ENCODE data around the gene PIP4K2B. TPM values are rescaled to one million over a fixed set of nuclear protein-coding genes. Genes with fewer than 3 reads are reported as not detected.

The PIP4K2B gene
- total RNA-seq, 1 experiment from 2014 or later = 28.0 TPM

DNA sequence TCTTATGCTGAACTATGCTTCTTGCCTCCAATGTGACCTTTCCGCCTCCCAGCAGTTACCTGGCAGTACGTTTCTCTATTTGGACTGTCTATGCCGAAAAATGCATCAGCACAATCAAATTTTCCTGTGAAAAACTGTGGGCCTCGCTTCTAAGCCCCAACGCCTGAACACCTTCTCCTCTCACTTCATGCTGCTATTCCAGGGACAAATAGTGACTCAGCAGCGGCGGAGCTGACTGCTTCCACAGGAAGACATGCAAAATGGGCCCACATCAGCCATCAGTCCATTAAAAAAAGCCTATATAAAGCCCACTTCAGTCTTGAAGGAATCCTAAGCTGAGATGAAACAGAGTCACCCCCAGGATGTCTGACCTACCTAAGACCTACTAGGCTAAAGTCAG lies 10.5 kb upstream of the PIP4K2B start:
- no peak overlapping the region for H3K4me3 ChIP-seq (ENCODE audit: low read depth, low read length, poor library complexity, severe bottlenecking)
- peaks cover 14% of the 10 kb centered on the region for H3K36me3 ChIP-seq (ENCODE audit: insufficient read depth, low read length, poor library complexity, severe bottlenecking)
- ChIA-PET CTCF (no interaction called here), POLR2A (ENCODE audit: low non-redundant PET) (no interaction called here)
- no peak for DNase-seq (ENCODE audit: low spot score)
- H3K27me3 ChIP-seq (replicated peaks; ENCODE audit: insufficient read depth, low read depth, low read length, poor library complexity) = no peaks in the 10 kb centered on the region
- no TSS peak for BruUV-seq (replicated peaks)
- intact Hi-C loops (cut with micrococcal nuclease; ENCODE audit: unreplicated experiment) = no loop called here
- TF ChIP-seq, protein P1, sequence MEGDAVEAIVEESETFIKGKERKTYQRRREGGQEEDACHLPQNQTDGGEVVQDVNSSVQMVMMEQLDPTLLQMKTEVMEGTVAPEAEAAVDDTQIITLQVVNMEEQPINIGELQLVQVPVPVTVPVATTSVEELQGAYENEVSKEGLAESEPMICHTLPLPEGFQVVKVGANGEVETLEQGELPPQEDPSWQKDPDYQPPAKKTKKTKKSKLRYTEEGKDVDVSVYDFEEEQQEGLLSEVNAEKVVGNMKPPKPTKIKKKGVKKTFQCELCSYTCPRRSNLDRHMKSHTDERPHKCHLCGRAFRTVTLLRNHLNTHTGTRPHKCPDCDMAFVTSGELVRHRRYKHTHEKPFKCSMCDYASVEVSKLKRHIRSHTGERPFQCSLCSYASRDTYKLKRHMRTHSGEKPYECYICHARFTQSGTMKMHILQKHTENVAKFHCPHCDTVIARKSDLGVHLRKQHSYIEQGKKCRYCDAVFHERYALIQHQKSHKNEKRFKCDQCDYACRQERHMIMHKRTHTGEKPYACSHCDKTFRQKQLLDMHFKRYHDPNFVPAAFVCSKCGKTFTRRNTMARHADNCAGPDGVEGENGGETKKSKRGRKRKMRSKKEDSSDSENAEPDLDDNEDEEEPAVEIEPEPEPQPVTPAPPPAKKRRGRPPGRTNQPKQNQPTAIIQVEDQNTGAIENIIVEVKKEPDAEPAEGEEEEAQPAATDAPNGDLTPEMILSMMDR (conservative IDR thresholded peaks at IDR 0.05; ENCODE audit: low read depth, low read length) = no peak
- no peak for TF ChIP-seq EZH2 (IDR thresholded peaks at IDR 0.05; ENCODE audit: borderline replicate concordance, low read depth, low read length, poor library complexity, severe bottlenecking)
- H3K27ac ChIP-seq (ENCODE audit: low read depth, low read length, poor library complexity, severe bottlenecking) = no peak overlapping the region
- no peaks in the 10 kb centered on the region for H3K4me1 ChIP-seq (ENCODE audit: insufficient read depth, low read length, poor library complexity, severe bottlenecking)
- no peaks in the 10 kb centered on the region for H3K9me3 ChIP-seq (ENCODE audit: low read depth, low read length, poor library complexity, severe bottlenecking)

DNA sequence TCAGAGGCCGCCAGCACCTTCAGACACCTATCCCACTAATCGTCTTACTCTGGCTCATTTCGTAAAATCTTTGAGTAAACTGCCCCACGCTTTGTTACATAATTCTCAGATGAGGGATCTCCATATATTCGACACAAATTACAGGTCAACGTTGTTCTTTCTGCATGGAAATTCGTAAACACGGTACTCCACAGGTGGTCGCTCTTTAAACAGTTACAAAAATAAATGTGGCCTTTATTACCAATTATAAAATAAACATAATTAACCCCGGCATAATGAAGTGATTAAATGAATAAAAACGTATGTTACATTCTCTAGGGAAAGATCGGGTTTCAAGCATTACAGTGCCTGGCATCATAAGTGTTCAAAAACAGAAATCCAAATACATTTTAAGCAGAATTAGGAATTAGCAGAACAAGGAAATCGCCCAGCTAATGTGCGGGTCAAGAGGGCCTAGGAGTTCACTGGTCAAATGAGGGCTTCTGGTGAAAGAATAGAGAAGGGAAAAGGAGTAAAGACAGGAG lies 943 bp upstream of the PIP4K2B start:
- intact Hi-C loops (cut with micrococcal nuclease; ENCODE audit: unreplicated experiment) = no loop called here
- no peaks in the 10 kb centered on the region for H3K4me1 ChIP-seq (ENCODE audit: insufficient read depth, low read length, poor library complexity, severe bottlenecking)
- no peaks in the 10 kb centered on the region for H3K27me3 ChIP-seq (replicated peaks; ENCODE audit: insufficient read depth, low read depth, low read length, poor library complexity)
- H3K4me3 ChIP-seq (ENCODE audit: low read depth, low read length, poor library complexity, severe bottlenecking) = peak overlapping the region; percentile 69
- peak overlapping the region; percentile 97 for H3K27ac ChIP-seq (ENCODE audit: low read depth, low read length, poor library complexity, severe bottlenecking)
- CTCF ChIA-PET = no interaction called here
- BruUV-seq (replicated peaks) = no TSS peak
- POLR2A ChIA-PET (ENCODE audit: low non-redundant PET) = no interaction called here
- DNase-seq (ENCODE audit: low spot score) = no peak
- H3K9me3 ChIP-seq (ENCODE audit: low read depth, low read length, poor library complexity, severe bottlenecking) = no peaks in the 10 kb centered on the region
- no peaks in the 10 kb centered on the region for H3K36me3 ChIP-seq (ENCODE audit: insufficient read depth, low read length, poor library complexity, severe bottlenecking)
- no peak for TF ChIP-seq EZH2 (IDR thresholded peaks at IDR 0.05; ENCODE audit: borderline replicate concordance, low read depth, low read length, poor library complexity, severe bottlenecking)
- TF ChIP-seq, protein P1 (conservative IDR thresholded peaks at IDR 0.05; ENCODE audit: low read depth, low read length) = no peak

DNA sequence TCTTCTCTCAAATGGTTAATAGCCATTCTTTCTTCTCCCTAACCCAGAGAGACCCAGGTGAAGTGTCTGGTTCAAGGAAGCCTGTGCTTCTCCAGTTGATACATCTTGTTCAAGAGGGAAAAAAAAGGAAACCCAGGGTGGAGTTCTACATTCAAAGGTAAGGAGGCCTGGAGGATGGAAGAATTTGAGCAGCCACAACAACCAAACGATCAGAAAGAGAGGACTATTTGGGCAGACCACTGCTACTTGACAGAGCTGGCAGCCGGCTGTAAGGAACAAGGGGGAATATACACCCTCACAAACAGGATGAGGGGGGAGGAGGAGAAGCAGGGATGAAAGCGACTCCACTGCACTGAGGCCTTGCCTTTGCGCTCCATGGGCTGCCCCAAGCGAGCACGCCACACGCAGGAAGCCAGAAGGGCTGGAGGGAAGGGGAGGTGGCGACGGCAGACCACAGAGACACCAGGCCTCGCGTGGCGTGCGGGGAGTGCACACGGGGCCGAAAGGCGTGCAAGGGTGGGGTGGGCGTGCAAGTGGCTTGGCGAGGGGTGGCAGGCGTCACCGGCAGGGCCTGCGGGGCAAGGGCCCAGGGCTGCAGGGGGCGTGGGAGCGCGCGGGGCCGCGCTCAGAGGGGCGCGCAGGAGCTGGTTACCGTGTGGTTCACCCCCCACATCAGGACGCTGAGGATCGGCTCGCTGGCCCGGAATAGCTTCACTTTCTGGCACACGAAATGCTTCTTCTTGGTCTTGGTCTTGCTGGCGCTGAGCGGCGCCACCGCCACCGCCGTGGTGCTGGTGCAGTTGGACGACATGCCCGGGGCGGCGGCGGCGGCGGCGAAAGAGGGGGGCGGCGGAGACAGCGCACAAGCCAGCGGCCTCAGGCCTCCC lies 499 bp downstream of the PIP4K2B start:
- no peaks in the 10 kb centered on the region for H3K4me1 ChIP-seq (ENCODE audit: insufficient read depth, low read length, poor library complexity, severe bottlenecking)
- ChIA-PET POLR2A (ENCODE audit: low non-redundant PET) (interaction anchor here (0.6 kb wide), 2 partner anchors 401 to 1013 kb away, joined by 3 read pairs; partner anchors contain the start of gene RPL19), CTCF (interaction anchor here (0.6 kb wide), 1 partner anchor 351 kb away, joined by 3 read pairs; no protein-coding TSS in a partner anchor)
- H3K9me3 ChIP-seq (ENCODE audit: low read depth, low read length, poor library complexity, severe bottlenecking) = no peaks in the 10 kb centered on the region
- H3K27ac ChIP-seq (ENCODE audit: low read depth, low read length, poor library complexity, severe bottlenecking) = peak overlapping the region; percentile 78
- H3K4me3 ChIP-seq (ENCODE audit: low read depth, low read length, poor library complexity, severe bottlenecking) = peak overlapping the region; percentile 69
- no peaks in the 10 kb centered on the region for H3K36me3 ChIP-seq (ENCODE audit: insufficient read depth, low read length, poor library complexity, severe bottlenecking)
- BruUV-seq (replicated peaks) = no TSS peak
- no peaks in the 10 kb centered on the region for H3K27me3 ChIP-seq (replicated peaks; ENCODE audit: insufficient read depth, low read depth, low read length, poor library complexity)
- intact Hi-C loops (cut with micrococcal nuclease; ENCODE audit: unreplicated experiment) = no loop called here
- TF ChIP-seq, protein P1 (conservative IDR thresholded peaks at IDR 0.05; ENCODE audit: low read depth, low read length) = no peak
- no peak for TF ChIP-seq EZH2 (IDR thresholded peaks at IDR 0.05; ENCODE audit: borderline replicate concordance, low read depth, low read length, poor library complexity, severe bottlenecking)
- DNase-seq (ENCODE audit: low spot score) = peak; percentile 19
